Renal cortical epithelial cell (primary cell): ENCODE results near the gene KIF5A. TPM values are rescaled to one million over a fixed set of nuclear protein-coding genes. Genes with fewer than 3 reads are reported as not detected.
"Not testable (repeated sequence)": the region's sequence is repeated elsewhere in the genome, so short reads cannot be mapped to it uniquely, and the experiment has no call there.

Source experiments
- DNase-seq: peaks from one replicate; pipeline ENCODE4 v3.0.0-alpha.2; 2011; ENCODE audit warnings: low read depth
- total RNA-seq: library from RNA; depleted of rRNA; stranded (reverse); fragments of >200 nt; gene quantifications from 2 replicates; pipeline ENCODE4 v1.2.3, GENCODE V29; 2014

KIF5A gene
- total RNA-seq, 1 donor from 2014 or later, result 2.5 TPM

- no peak for DNase-seq
These were observed 58.3 kb downstream of the KIF5A start for GRCh38 chr12:57607958-57608663.

GRCh38 chr12:57609101-57609780, 59.4 kb downstream of the KIF5A start:
- no peak for DNase-seq

GRCh38 chr12:57609781-57610553, 60.1 kb downstream of the KIF5A start:
- no peak for DNase-seq

- DNase-seq, result no peak
These were observed 60.8 kb downstream of the KIF5A start for GRCh38 chr12:57610554-57611107.

- DNase-seq, result no peak
These were observed 61.4 kb downstream of the KIF5A start, which contains the start of gene ARHGEF25 for GRCh38 chr12:57611108-57611826. Gene ARHGEF25 (plus strand): TSS chr12:57611435. CDS start chr12:57611895, 460 bp downstream.

GRCh38 chr12:57611827-57612710, 62.2 kb downstream of the KIF5A start:
- no peak for DNase-seq

GRCh38 chr12:57612711-57613426, 63.0 kb downstream of the KIF5A start:
- no peak for DNase-seq

- DNase-seq, result no peak
These were observed 63.7 kb downstream of the KIF5A start for GRCh38 chr12:57613427-57614109.

GRCh38 chr12:57614178-57614947, 64.5 kb downstream of the KIF5A start:
- DNase-seq, result peak; percentile 11

GRCh38 chr12:57614948-57615500, 65.2 kb downstream of the KIF5A start:
- DNase-seq, result no peak

GRCh38 chr12:57615637-57616036, 65.8 kb downstream of the KIF5A start:
- no peak for DNase-seq

GRCh38 chr12:57616383-57617101, 66.7 kb downstream of the KIF5A start:
- no peak for DNase-seq

- DNase-seq, result no peak
These were observed 68.1 kb downstream of the KIF5A start for GRCh38 chr12:57617942-57618341.

GRCh38 chr12:57618431-57618830, 68.6 kb downstream of the KIF5A start:
- not testable (repeated sequence) for DNase-seq

- no peak for DNase-seq
These were observed 69.2 kb downstream of the KIF5A start for GRCh38 chr12:57618966-57619433.

- no peak for DNase-seq
These were observed 69.8 kb downstream of the KIF5A start for GRCh38 chr12:57619434-57620244.
